Mononuclear cell (primary cell): Measurements from ENCODE around the gene PSMC3IP. TPM values are rescaled to one million over a fixed set of nuclear protein-coding genes. Genes with fewer than 3 reads are reported as not detected.
"Not testable (repeated sequence)": the region's sequence is repeated elsewhere in the genome, so short reads cannot be mapped to it uniquely, and the experiment has no call there.

Experiments
- H3K27me3 ChIP-seq: 2 replicates; pipeline ENCODE4 v1.6.0; 2011; ENCODE audit warnings: low read length, control low read depth; ENCODE audit not compliant: insufficient read depth
- H3K4me1 ChIP-seq: 2 replicates; pipeline ENCODE4 v1.5.1; 2011; ENCODE audit warnings: mild to moderate bottlenecking, low read length, control low read depth; ENCODE audit not compliant: insufficient read depth
- H3K4me3 ChIP-seq: 2 replicates; pipeline ENCODE4 v1.5.1; 2011; ENCODE audit warnings: mild to moderate bottlenecking, low read length, moderate library complexity
- H3K9me3 ChIP-seq: 2 replicates; pipeline ENCODE4 v1.5.1; 2011; ENCODE audit warnings: low read depth, mild to moderate bottlenecking, control low read depth, low read length
- total RNA-seq: library from RNA; depleted of rRNA; stranded (reverse); fragments of >200 nt; gene quantifications from one replicate; pipeline ENCODE4 v1.2.3, GENCODE V29; 2012

The PSMC3IP gene
- total RNA-seq, 1 donor = 1.4 TPM

DNA sequence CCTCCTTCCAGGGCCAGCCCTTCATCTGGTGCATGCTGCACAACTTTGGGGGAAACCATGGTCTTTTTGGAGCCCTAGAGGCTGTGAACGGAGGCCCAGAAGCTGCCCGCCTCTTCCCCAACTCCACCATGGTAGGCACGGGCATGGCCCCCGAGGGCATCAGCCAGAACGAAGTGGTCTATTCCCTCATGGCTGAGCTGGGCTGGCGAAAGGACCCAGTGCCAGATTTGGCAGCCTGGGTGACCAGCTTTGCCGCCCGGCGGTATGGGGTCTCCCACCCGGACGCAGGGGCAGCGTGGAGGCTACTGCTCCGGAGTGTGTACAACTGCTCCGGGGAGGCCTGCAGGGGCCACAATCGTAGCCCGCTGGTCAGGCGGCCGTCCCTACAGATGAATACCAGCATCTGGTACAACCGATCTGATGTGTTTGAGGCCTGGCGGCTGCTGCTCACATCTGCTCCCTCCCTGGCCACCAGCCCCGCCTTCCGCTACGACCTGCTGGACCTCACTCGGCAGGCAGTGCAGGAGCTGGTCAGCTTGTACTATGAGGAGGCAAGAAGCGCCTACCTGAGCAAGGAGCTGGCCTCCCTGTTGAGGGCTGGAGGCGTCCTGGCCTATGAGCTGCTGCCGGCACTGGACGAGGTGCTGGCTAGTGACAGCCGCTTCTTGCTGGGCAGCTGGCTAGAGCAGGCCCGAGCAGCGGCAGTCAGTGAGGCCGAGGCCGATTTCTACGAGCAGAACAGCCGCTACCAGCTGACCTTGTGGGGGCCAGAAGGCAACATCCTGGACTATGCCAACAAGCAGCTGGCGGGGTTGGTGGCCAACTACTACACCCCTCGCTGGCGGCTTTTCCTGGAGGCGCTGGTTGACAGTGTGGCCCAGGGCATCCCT is 34.1 kb downstream of the PSMC3IP start:
- no peaks in the 10 kb centered on the region for H3K9me3 ChIP-seq
- H3K27me3 ChIP-seq = peaks cover 3% of the 10 kb centered on the region
- peaks cover 12% of the 10 kb centered on the region for H3K4me1 ChIP-seq
- H3K4me3 ChIP-seq = no peak overlapping the region

DNA sequence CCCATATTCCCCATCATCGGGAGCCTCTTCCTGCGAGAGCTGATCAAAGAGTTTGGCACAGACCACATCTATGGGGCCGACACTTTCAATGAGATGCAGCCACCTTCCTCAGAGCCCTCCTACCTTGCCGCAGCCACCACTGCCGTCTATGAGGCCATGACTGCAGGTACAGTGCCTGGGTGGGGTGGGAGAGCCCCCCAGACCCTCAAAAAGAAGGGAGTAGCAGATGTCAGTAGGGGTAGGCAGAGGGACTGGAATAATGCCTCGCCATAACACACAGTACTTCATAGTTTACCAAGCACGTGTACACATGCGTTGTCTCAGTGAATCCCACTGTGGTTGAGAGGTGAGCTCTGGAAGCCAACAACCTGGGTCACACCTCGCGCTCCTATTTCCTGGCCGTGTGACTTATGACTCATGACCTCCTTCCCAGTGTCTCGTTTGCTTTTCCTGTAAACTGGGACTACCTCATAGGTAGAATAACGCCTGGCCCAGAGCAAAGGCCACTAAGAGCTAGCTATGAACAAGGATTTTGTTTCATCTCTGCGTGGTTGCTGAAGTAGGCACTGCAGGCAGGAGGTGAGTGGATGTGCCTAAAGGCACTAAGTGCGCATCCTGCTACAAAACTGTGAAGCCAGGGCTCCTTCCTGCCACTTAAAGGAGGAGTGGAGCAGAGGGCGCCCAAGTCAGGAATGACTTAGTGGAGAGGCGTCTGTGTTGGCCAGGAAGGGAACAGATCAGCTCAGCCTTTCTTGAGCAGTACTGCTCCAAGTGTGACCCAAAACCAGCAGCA is 36.3 kb downstream of the PSMC3IP start:
- no peaks in the 10 kb centered on the region for H3K27me3 ChIP-seq
- no peak overlapping the region for H3K4me3 ChIP-seq
- peaks cover 17% of the 10 kb centered on the region for H3K4me1 ChIP-seq
- H3K9me3 ChIP-seq = no peaks in the 10 kb centered on the region

- H3K27me3 ChIP-seq, H3K9me3 ChIP-seq, H3K4me3 ChIP-seq: not testable (repeated sequence)
- peaks cover 21% of the 10 kb centered on the region for H3K4me1 ChIP-seq
Observed at GRCh38 chr17:42540558-42540957, 37.0 kb downstream of the PSMC3IP start.

DNA sequence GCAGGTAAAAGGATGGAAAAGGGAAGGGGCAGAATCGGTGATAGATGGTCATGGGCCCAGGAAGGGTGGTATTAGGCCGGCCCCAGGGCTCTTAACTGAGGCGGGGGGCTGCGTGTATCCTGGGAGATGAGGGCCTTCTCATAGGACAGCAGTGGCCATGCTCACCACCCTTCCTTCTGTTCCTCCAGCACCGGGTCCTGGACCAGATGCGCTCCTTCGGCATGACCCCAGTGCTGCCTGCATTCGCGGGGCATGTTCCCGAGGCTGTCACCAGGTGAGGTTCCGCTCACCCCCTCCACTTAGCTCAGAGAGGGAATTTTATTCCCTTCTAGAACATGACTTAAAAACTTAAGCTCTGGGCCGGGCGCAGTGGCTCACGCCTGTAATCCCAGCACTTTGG is 39.0 kb downstream of the PSMC3IP start:
- Histone ChIP-seq H3K4me1 (peaks cover 28% of the 10 kb centered on the region), H3K4me3 (no peak overlapping the region), H3K27me3 (no peaks in the 10 kb centered on the region), H3K9me3 (no peaks in the 10 kb centered on the region)

DNA sequence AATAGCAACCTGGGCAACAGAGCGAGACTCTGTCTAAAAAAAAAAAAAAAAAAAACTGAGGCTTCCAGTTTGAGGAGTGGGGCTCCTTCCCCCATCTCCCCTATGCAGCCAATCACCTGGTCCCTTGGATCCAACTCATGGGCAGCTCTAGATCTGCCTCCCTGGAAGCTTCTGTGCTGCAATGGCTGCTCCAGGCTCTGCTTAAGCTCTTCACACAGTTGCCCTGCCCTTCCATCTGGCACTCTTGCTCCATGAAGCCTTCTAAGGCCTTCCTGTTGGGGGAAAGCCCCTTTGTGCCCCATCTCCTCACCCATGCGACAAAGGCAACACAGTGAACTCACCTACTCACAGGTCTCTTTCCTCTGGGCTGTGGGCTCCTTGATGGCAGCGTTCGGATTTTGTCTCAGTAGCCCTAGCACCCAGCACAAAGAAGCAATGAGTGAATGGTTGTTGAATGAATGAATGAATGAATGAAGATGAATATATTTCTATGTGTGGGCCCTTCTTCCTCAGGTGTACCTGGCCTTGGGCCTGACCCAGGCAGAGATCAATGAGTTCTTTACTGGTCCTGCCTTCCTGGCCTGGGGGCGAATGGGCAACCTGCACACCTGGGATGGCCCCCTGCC is 39.6 kb downstream of the PSMC3IP start:
- no peak overlapping the region for H3K4me3 ChIP-seq

GRCh38 chr17:42537156-42537805 is 40.2 kb downstream of the PSMC3IP start:
- no peaks in the 10 kb centered on the region for H3K27me3 ChIP-seq
- H3K9me3 ChIP-seq = no peaks in the 10 kb centered on the region
- H3K4me3 ChIP-seq = no peak overlapping the region
- H3K4me1 ChIP-seq = peaks cover 35% of the 10 kb centered on the region

More for the DNA sequence above, 39.6 kb downstream of the PSMC3IP start:
- Histone ChIP-seq H3K4me1 (peaks cover 28% of the 10 kb centered on the region), H3K9me3 (no peaks in the 10 kb centered on the region), H3K27me3 (no peaks in the 10 kb centered on the region)

DNA sequence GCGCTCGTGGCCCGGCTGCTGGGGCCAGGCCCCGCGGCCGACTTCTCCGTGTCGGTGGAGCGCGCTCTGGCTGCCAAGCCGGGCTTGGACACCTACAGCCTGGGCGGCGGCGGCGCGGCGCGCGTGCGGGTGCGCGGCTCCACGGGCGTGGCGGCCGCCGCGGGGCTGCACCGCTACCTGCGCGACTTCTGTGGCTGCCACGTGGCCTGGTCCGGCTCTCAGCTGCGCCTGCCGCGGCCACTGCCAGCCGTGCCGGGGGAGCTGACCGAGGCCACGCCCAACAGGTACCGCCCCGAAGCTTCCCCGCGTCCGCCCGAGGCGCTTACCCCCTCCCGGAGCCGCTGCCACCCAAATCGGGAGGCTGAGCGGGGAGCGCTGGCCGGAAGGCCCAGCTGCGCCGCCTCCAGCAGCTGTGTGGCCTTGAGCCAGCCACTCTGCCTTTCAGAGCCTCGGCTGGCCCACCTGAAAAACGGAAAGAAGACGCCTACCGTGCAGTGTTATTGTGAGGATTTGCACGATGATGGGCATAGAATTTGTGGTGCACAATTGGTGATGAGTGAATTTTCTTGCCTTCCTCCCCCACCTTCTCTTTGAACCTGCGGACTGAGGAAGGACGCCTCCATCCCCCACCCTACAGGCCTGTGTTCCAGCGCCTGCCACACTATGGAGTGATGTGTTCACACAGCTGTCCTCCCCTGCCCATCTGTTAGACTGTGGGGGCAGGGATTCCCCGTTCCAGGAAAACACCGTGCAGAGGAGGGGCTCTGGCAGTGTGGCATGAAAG is 41.0 kb downstream of the PSMC3IP start:
- Histone ChIP-seq H3K4me1 (peaks cover 40% of the 10 kb centered on the region), H3K9me3 (no peaks in the 10 kb centered on the region), H3K27me3 (no peaks in the 10 kb centered on the region), H3K4me3 (peak overlapping the region; percentile 37)

DNA sequence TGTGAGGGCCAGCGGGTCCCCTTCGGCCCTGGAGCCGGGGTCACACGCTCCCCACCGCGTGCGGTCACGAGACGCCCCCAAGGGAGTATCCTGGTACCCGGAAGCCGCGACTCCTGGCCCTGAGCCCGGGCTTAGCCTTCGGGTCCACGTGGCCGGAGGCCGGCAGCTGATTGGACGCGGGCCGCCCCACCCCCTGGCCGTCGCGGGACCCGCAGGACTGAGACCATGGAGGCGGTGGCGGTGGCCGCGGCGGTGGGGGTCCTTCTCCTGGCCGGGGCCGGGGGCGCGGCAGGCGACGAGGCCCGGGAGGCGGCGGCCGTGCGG is 41.5 kb downstream of the PSMC3IP start, which contains the start of gene NAGLU:
NAGLU (plus strand) TSS at position 194 of the 324 bp plus-strand sequence; CDS start at position 226, 32 bp downstream.
- Histone ChIP-seq H3K4me3 (peak within 1 kb of the TSS; percentile 37), H3K27me3 (no peaks in the 10 kb centered on the region), H3K4me1 (peaks cover 40% of the 10 kb centered on the region), H3K9me3 (no peaks in the 10 kb centered on the region)

GRCh38 chr17:42535155-42536047 is 42.1 kb downstream of the PSMC3IP start:
- Histone ChIP-seq H3K27me3 (no peaks in the 10 kb centered on the region), H3K4me1 (peaks cover 46% of the 10 kb centered on the region), H3K9me3 (no peaks in the 10 kb centered on the region), H3K4me3 (peak overlapping the region; percentile 37)

- Histone ChIP-seq H3K4me1 (peaks cover 61% of the 10 kb centered on the region), H3K4me3 (peak overlapping the region; percentile 42), H3K9me3 (no peaks in the 10 kb centered on the region), H3K27me3 (no peaks in the 10 kb centered on the region)
Observed at GRCh38 chr17:42531455-42532354, 45.8 kb downstream of the PSMC3IP start.

DNA sequence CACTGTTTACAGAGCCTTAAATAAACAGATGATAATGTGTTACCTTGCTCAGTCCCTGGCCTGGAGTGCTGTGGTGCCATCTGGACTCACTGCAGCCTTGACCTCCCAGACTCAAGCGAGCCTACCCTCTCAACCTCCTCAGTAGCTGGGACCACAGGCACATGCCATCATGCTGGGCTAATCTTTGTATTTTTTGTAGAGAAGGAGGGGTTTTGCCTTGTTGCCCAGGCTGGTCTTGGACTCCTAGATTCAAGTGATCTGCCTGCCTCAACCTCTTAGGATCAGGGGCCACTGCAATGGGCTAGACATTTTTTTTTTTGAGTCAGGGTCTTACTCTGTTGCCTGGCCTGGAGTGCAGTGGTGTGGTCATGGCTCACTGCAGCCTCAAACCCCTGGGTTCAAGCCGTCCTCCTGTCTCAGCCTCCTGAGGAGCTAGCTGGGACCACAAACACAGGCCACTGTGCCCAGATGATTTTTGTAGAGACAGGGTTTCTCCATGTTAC is 46.5 kb downstream of the PSMC3IP start:
- Histone ChIP-seq H3K4me1 (peaks cover 59% of the 10 kb centered on the region), H3K9me3 (no peaks in the 10 kb centered on the region), H3K27me3 (no peaks in the 10 kb centered on the region), H3K4me3 (no peak overlapping the region)

- Histone ChIP-seq H3K4me3 (no peak overlapping the region), H3K4me1 (peaks cover 49% of the 10 kb centered on the region), H3K27me3 (no peaks in the 10 kb centered on the region), H3K9me3 (no peaks in the 10 kb centered on the region)
Observed at GRCh38 chr17:42529061-42529460, 48.5 kb downstream of the PSMC3IP start.
